GM15510 (cell line): ENCODE data around the gene MEIS2.

Experiments used
- POLR2A ChIP-seq: IDR thresholded peaks from 3 replicates; pipeline ENCODE4 v1.6.1; 2011; ENCODE audit warnings: borderline replicate concordance; ENCODE audit not compliant: insufficient read length; ENCODE audit errors: extremely low read depth

MEIS2 gene

GRCh38 chr15:36881516-36881915 lies 218.8 kb downstream of the MEIS2 start:
- no peak for TF ChIP-seq POLR2A

GRCh38 chr15:36880913-36881460 lies 219.4 kb downstream of the MEIS2 start:
- no peak for TF ChIP-seq POLR2A

- no peak for TF ChIP-seq POLR2A
Measured at GRCh38 chr15:36880224-36880912, 220.0 kb downstream of the MEIS2 start.

- TF ChIP-seq POLR2A: no peak
Measured at GRCh38 chr15:36879568-36880222, 220.7 kb downstream of the MEIS2 start.

GRCh38 chr15:36878684-36879262 lies 221.6 kb downstream of the MEIS2 start:
- TF ChIP-seq POLR2A: no peak

GRCh38 chr15:36877796-36878683 lies 222.3 kb downstream of the MEIS2 start:
- TF ChIP-seq POLR2A: no peak

- TF ChIP-seq POLR2A: no peak
Measured at GRCh38 chr15:36877294-36877693, 223.1 kb downstream of the MEIS2 start.

- no peak for TF ChIP-seq POLR2A
Measured at GRCh38 chr15:36875740-36876334, 224.5 kb downstream of the MEIS2 start.

- TF ChIP-seq POLR2A: no peak
Measured at GRCh38 chr15:36874930-36875329, 225.4 kb downstream of the MEIS2 start.

GRCh38 chr15:36867436-36867835 lies 232.9 kb downstream of the MEIS2 start:
- no peak for TF ChIP-seq POLR2A

- no peak for TF ChIP-seq POLR2A
Measured at GRCh38 chr15:36866896-36867295, 233.5 kb downstream of the MEIS2 start.

GRCh38 chr15:36863570-36863969 lies 236.8 kb downstream of the MEIS2 start:
- TF ChIP-seq POLR2A: no peak

- no peak for TF ChIP-seq POLR2A
Measured at GRCh38 chr15:36860792-36861191, 239.6 kb downstream of the MEIS2 start.

GRCh38 chr15:36858423-36858822 lies 241.9 kb downstream of the MEIS2 start:
- no peak for TF ChIP-seq POLR2A
